OCI-LY1 (cell line): Measurements from ENCODE around the gene FLAD1.

Experiments used
- CTCF ChIP-seq: fragments of 200-600 bp; sonication (generic), shearing (Covaris generic); IDR thresholded peaks from 2 replicates; pipeline ENCODE4 v1.5.1; 2017; ENCODE audit warnings: mild to moderate bottlenecking, antibody characterized with exemption, low read length, moderate library complexity, mixed read lengths
- EZH2 ChIP-seq: fragments of 200-600 bp; sonication (generic), shearing (Covaris generic); IDR thresholded peaks from 2 replicates; pipeline ENCODE4 v1.8.0; 2017; ENCODE audit warnings: borderline replicate concordance, mixed run types, mild to moderate bottlenecking, antibody characterized with exemption, low read length, moderate library complexity, mixed read lengths

- TF ChIP-seq CTCF: no peak
- TF ChIP-seq EZH2: no peak
These were observed 28.9 kb downstream of the FLAD1 start for GRCh38 chr1:155012026-155012546.
